PC-9 (cell line): ENCODE results near the gene UNC5B. TPM values are rescaled to one million over a fixed set of nuclear protein-coding genes. Genes with fewer than 3 reads are reported as not detected.

ENCODE experiments used
- BruUV-seq: library from RNA; stranded (reverse); fragments of 400-500 nt; replicated peaks from 2 replicates; lab custom pipeline; 2021; lab: Mats Ljungman, UMichigan
- CTCF ChIA-PET: fragments of 300-600 bp; sonication (Branson Sonifier 250); formaldehyde crosslinking; loops from one replicate; lab custom pipeline; 2022; ENCODE audit warnings: antibody characterized with exemption; lab: Charles Lee
- POLR2A ChIA-PET: fragments of 300-600 bp; sonication (Branson Sonifier 250); formaldehyde crosslinking; loops from one replicate; lab custom pipeline; 2022; ENCODE audit warnings: antibody characterized with exemption; ENCODE audit not compliant: unreplicated experiment; lab: Charles Lee
- DNase-seq, 2 experiments: peaks; one replicate each; pipeline versions ENCODE4 v3.0.0 to v3.0.0-alpha.2; 2015 to 2022; ENCODE audit warnings: mixed read lengths in 1 of 2
- H2AFZ ChIP-seq: fragments of 200-600 bp; sonication (generic); 2 replicates; pipeline ENCODE4 v1.8.1; 2017; ENCODE audit warnings: antibody characterized with exemption
- H3F3A ChIP-seq: fragments of 200-600 bp; sonication (generic); 2 replicates; pipeline ENCODE4 v1.8.1; 2017; ENCODE audit warnings: antibody characterized with exemption, mild to moderate bottlenecking, low read depth; ENCODE audit not compliant: insufficient read depth
- H3K27ac ChIP-seq: fragments of 200-600 bp; sonication (generic); 2 replicates; pipeline ENCODE4 v1.6.1; 2016; ENCODE audit warnings: mixed run types
- H3K27me3 ChIP-seq: fragments of 200-600 bp; sonication (generic); 2 replicates; pipeline ENCODE4 v1.6.1; 2016; ENCODE audit warnings: low read depth, mixed run types; ENCODE audit not compliant: insufficient read depth
- H3K36me3 ChIP-seq: fragments of 200-600 bp; sonication (generic); 2 replicates; pipeline ENCODE4 v1.6.1; 2016; ENCODE audit warnings: low read depth, mixed run types
- H3K4me1 ChIP-seq: fragments of 200-600 bp; sonication (generic); replicated peaks from 2 replicates; pipeline ENCODE4 v1.6.1; 2016; ENCODE audit warnings: mixed run types; ENCODE audit not compliant: insufficient read depth
- H3K4me2 ChIP-seq: fragments of 200-600 bp; sonication (generic); 2 replicates; pipeline ENCODE4 v1.6.1; 2017; ENCODE audit warnings: mixed run types
- H3K4me3 ChIP-seq: fragments of 200-600 bp; sonication (generic); 2 replicates; pipeline ENCODE4 v1.6.1; 2016; ENCODE audit warnings: mixed run types
- H3K79me2 ChIP-seq: fragments of 200-600 bp; sonication (generic); 2 replicates; pipeline ENCODE4 v1.6.1; 2017; ENCODE audit warnings: low read depth, mixed run types
- H3K9me2 ChIP-seq: fragments of 200-600 bp; sonication (generic); 2 replicates; pipeline ENCODE4 v1.8.1; 2017; ENCODE audit warnings: mild to moderate bottlenecking; ENCODE audit not compliant: insufficient read depth
- H3K9me3 ChIP-seq: fragments of 200-600 bp; sonication (generic); 2 replicates; pipeline ENCODE4 v1.8.1; 2016; ENCODE audit warnings: low read depth; ENCODE audit not compliant: insufficient read depth
- H4K20me1 ChIP-seq: fragments of 200-600 bp; sonication (generic); 2 replicates; pipeline ENCODE4 v1.8.1; 2017; ENCODE audit not compliant: insufficient read depth
- CTCF ChIP-seq: fragments of 200-600 bp; sonication (generic); conservative IDR thresholded peaks from 2 replicates; pipeline ENCODE4 v1.6.1; 2017; ENCODE audit warnings: mixed run types, antibody characterized with exemption, mild to moderate bottlenecking, moderate library complexity
- EZH2 ChIP-seq: fragments of 200-600 bp; sonication (generic); IDR thresholded peaks from 2 replicates; pipeline ENCODE4 v1.8.0; 2017; ENCODE audit warnings: antibody characterized with exemption, low read depth
- intact Hi-C: fragments of 100-400 bp; cut with micrococcal nuclease; formaldehyde crosslinking; loops from one replicate; pipeline ENCODE4 v1.10.0; 2022; ENCODE audit not compliant: unreplicated experiment
- total RNA-seq: library from RNA; stranded (reverse); gene quantifications from 2 replicates; pipeline ENCODE4 v1.2.3, GENCODE V29; 2021

Gene UNC5B
- total RNA-seq, 1 experiment from 2014 or later = 1.7 TPM

- no peak for TF ChIP-seq CTCF
- TF ChIP-seq EZH2 = no peak
- Histone ChIP-seq H3F3A (no peaks in the 10 kb centered on the region), H4K20me1 (no peaks in the 10 kb centered on the region), H3K79me2 (no peaks in the 10 kb centered on the region), H3K4me2 (no peak overlapping the region), H3K4me1 (no peaks in the 10 kb centered on the region), H3K4me3 (no peak overlapping the region), H3K9me2 (no peaks in the 10 kb centered on the region), H3K27me3 (no peaks in the 10 kb centered on the region), H3K27ac (no peak overlapping the region), H3K9me3 (no peaks in the 10 kb centered on the region), H2AFZ (no peak overlapping the region), H3K36me3 (no peaks in the 10 kb centered on the region)
- BruUV-seq = no TSS peak
- CTCF ChIA-PET = interaction anchor here (0.5 kb wide), 2 partner anchors 11 to 21 kb away, joined by 3 to 4 read pairs; no protein-coding TSS in a partner anchor
- intact Hi-C loops = no loop called here
- no peak for DNase-seq
- POLR2A ChIA-PET = no interaction called here
Measured at GRCh38 chr10:71228875-71229675, 16.7 kb downstream of the UNC5B start.

GRCh38 chr10:71229726-71230655 is 17.6 kb downstream of the UNC5B start:
- no peaks in the 10 kb centered on the region for H3K27me3 ChIP-seq
- DNase-seq = no peak
- no peaks in the 10 kb centered on the region for H3F3A ChIP-seq
- POLR2A ChIA-PET = no interaction called here
- BruUV-seq = no TSS peak
- H3K9me3 ChIP-seq = no peaks in the 10 kb centered on the region
- H2AFZ ChIP-seq = no peak overlapping the region
- intact Hi-C loops = no loop called here
- no peaks in the 10 kb centered on the region for H3K36me3 ChIP-seq
- no peaks in the 10 kb centered on the region for H3K79me2 ChIP-seq
- H3K4me3 ChIP-seq = no peak overlapping the region
- no peaks in the 10 kb centered on the region for H3K9me2 ChIP-seq
- H4K20me1 ChIP-seq = no peaks in the 10 kb centered on the region
- no peaks in the 10 kb centered on the region for H3K4me1 ChIP-seq
- no peak for TF ChIP-seq EZH2
- no peak for TF ChIP-seq CTCF
- H3K27ac ChIP-seq = no peak overlapping the region
- CTCF ChIA-PET = interaction anchor here (0.5 kb wide), 1 partner anchor 12 kb away, joined by 4 read pairs; no protein-coding TSS in a partner anchor
- H3K4me2 ChIP-seq = no peak overlapping the region

- Histone ChIP-seq H3K4me1 (no peaks in the 10 kb centered on the region), H3K27ac (no peak overlapping the region)
- CTCF ChIA-PET = no interaction called here
Measured at GRCh38 chr10:71230656-71231025, 18.3 kb downstream of the UNC5B start.

More at GRCh38 chr10:71230656-71231025, 18.3 kb downstream of the UNC5B start:
- TF ChIP-seq EZH2 = no peak
- no peak for TF ChIP-seq CTCF
- intact Hi-C loops = no loop called here
- Histone ChIP-seq H4K20me1 (no peaks in the 10 kb centered on the region), H3K27me3 (no peaks in the 10 kb centered on the region), H3K9me3 (no peaks in the 10 kb centered on the region), H3K79me2 (no peaks in the 10 kb centered on the region), H3F3A (no peaks in the 10 kb centered on the region), H3K36me3 (no peaks in the 10 kb centered on the region), H3K4me2 (no peak overlapping the region), H2AFZ (no peak overlapping the region), H3K9me2 (no peaks in the 10 kb centered on the region), H3K4me3 (no peak overlapping the region)
- BruUV-seq = no TSS peak
- no peak for DNase-seq
- POLR2A ChIA-PET = no interaction called here
